CD14-positive monocyte (primary cell): ENCODE data around the gene TAP1. TPM values are rescaled to one million over a fixed set of nuclear protein-coding genes. Genes with fewer than 3 reads are reported as not detected.

Experiments
- DNase-seq, 3 donors: peaks; one replicate each; pipeline ENCODE4 v3.0.0-alpha.2; 2011 to 2022
- H2AFZ ChIP-seq: 2 replicates; pipeline ENCODE4 v1.6.0; 2012; ENCODE audit warnings: mild to moderate bottlenecking, low read depth, low read length, inconsistent platforms; ENCODE audit not compliant: insufficient read depth, poor library complexity, severe bottlenecking
- H3K27ac ChIP-seq, 2 donors: 1 replicate in 1 of 2; 2 replicates in 1 of 2; pipeline ENCODE4 v1.5.1; 2012 to 2013; ENCODE audit warnings: low read length in 2 of 2, control low read depth in 1 of 2, inconsistent platforms in 1 of 2, low read depth in 1 of 2, mild to moderate bottlenecking in 1 of 2
- H3K27me3 ChIP-seq, 2 donors: one replicate each; pipeline versions ENCODE4 v1.6.0 to v1.6.1; 2011 to 2013; ENCODE audit warnings: low read length in 2 of 2; ENCODE audit not compliant: control insufficient read depth in 2 of 2, insufficient read depth in 2 of 2
- H3K36me3 ChIP-seq, 2 donors: replicated peaks in 1 of 2; 1 replicate in 1 of 2; 2 replicates in 1 of 2; pipeline versions ENCODE4 v1.5.1 to v1.6.1; 2012 to 2013; ENCODE audit warnings: low read length in 2 of 2, control low read depth in 1 of 2, inconsistent platforms in 1 of 2, mild to moderate bottlenecking in 1 of 2; ENCODE audit not compliant: insufficient read depth in 2 of 2, control insufficient read depth in 1 of 2
- H3K4me1 ChIP-seq, 2 donors: 1 replicate in 1 of 2; 2 replicates in 1 of 2; pipeline versions ENCODE4 v1.5.1 to v1.6.1; 2012 to 2013; ENCODE audit warnings: low read length in 2 of 2, control low read depth in 1 of 2, inconsistent platforms in 1 of 2, mild to moderate bottlenecking in 1 of 2, moderate library complexity in 1 of 2; ENCODE audit not compliant: insufficient read depth in 2 of 2, control insufficient read depth in 1 of 2
- H3K4me2 ChIP-seq: replicated peaks from 2 replicates; pipeline ENCODE3; 2012; ENCODE audit warnings: low read length, moderate library complexity, mild to moderate bottlenecking; ENCODE audit not compliant: poor library complexity, severe bottlenecking; ENCODE audit errors: extremely low read depth
- H3K4me3 ChIP-seq, 3 experiments: fragments of 200-600 bp in 1 of 3; sonication (generic) in 1 of 3; replicated peaks in 1 of 3; 1 replicate in 2 of 3; 2 replicates in 1 of 3; pipeline ENCODE4 v1.5.1; 2011 to 2013; ENCODE audit warnings: low read length in 3 of 3, mild to moderate bottlenecking in 3 of 3, control low read depth in 2 of 3, low read depth in 2 of 3, inconsistent platforms in 1 of 3, moderate library complexity in 1 of 3
- H3K79me2 ChIP-seq: 2 replicates; pipeline ENCODE4 v1.6.0; 2012; ENCODE audit warnings: mild to moderate bottlenecking, control low read depth, inconsistent platforms, low read length, moderate library complexity; ENCODE audit not compliant: insufficient read depth
- H3K9ac ChIP-seq: 2 replicates; pipeline ENCODE4 v1.6.0; 2017; ENCODE audit warnings: low read length, mild to moderate bottlenecking; ENCODE audit not compliant: insufficient read depth, poor library complexity, severe bottlenecking
- H3K9me3 ChIP-seq, 2 donors: replicated peaks in 1 of 2; 1 replicate in 1 of 2; 2 replicates in 1 of 2; pipeline versions ENCODE4 v1.5.1 to v1.6.1; 2012 to 2013; ENCODE audit warnings: low read length in 2 of 2, control low read depth in 1 of 2; ENCODE audit not compliant: control insufficient read depth in 1 of 2, insufficient read depth in 1 of 2
- H4K20me1 ChIP-seq: 2 replicates; pipeline ENCODE4 v1.6.0; 2012; ENCODE audit warnings: mild to moderate bottlenecking, low read length, control low read depth, moderate library complexity; ENCODE audit not compliant: insufficient read depth
- H3K27ac Mint-ChIP-seq, 7 donors: one replicate each; pipeline ENCODE4 v1.8.0; 2020; ENCODE audit warnings: mild to moderate bottlenecking in 7 of 7, mixed read lengths in 7 of 7, moderate library complexity in 6 of 7, inconsistent platforms in 2 of 7
- H3K27me3 Mint-ChIP-seq, 3 donors: one replicate each; pipeline ENCODE4 v1.8.0; 2021 to 2022; ENCODE audit warnings: low read depth in 3 of 3, mild to moderate bottlenecking in 3 of 3, mixed read lengths in 3 of 3, moderate library complexity in 3 of 3, inconsistent platforms in 1 of 3
- H3K36me3 Mint-ChIP-seq, 2 donors: one replicate each; pipeline ENCODE4 v1.8.0; 2020; ENCODE audit warnings: mixed read lengths in 2 of 2, inconsistent platforms in 1 of 2, mild to moderate bottlenecking in 1 of 2
- H3K4me1 Mint-ChIP-seq: one replicate; pipeline ENCODE4 v1.8.0; 2020; ENCODE audit warnings: mild to moderate bottlenecking, mixed read lengths
- H3K4me3 Mint-ChIP-seq, 2 donors: one replicate each; pipeline ENCODE4 v1.8.0; 2020; ENCODE audit warnings: mild to moderate bottlenecking in 2 of 2, mixed read lengths in 2 of 2, moderate library complexity in 1 of 2
- H3K9me3 Mint-ChIP-seq, 7 donors: one replicate each; pipeline ENCODE4 v1.8.0; 2020 to 2022; ENCODE audit warnings: mixed read lengths in 7 of 7, mild to moderate bottlenecking in 6 of 7, moderate library complexity in 6 of 7, inconsistent platforms in 2 of 7
- WGBS: methylation state at CpG from one replicate; pipeline ENCODE4 v1.1.5; 2013; ENCODE audit warnings: missing lambda C conversion rate; ENCODE audit not compliant: insufficient coverage; 5-methylcytosine and 5-hydroxymethylcytosine counted together
- intact Hi-C, 2 donors: fragments of 100-400 bp; cut with micrococcal nuclease; formaldehyde crosslinking; loops; one replicate each; pipeline versions ENCODE4 v1.15.0 to v1.15.1; 2023
- polyA minus RNA-seq: library from RNA; depleted of rRNA, polyadenylated mRNA; stranded (reverse); fragments of >200 nt; gene quantifications from 2 replicates; pipeline ENCODE4 v1.2.3, GENCODE V29; 2012
- polyA plus RNA-seq, 3 donors: library from polyadenylated mRNA; depleted of rRNA in 1 of 3; unstranded in 2 of 3; stranded (reverse) in 1 of 3; fragments of 300-500 nt in 2 of 3; fragments of >200 nt in 1 of 3; fragmentation: Illumina TruSeq in 2 of 3; gene quantifications; 1 replicate in 2 of 3; 2 replicates in 1 of 3; pipeline ENCODE4 v1.2.3, GENCODE V29; 2012 to 2021
- total RNA-seq, 12 experiments: library from RNA in 1 of 12; stranded (reverse) in 1 of 12; fragments of 120-200 nt in 1 of 12; gene quantifications; one replicate each; pipeline ENCODE4 v1.2.4 and lab custom pipeline; 2013 to 2026; ENCODE audit warnings: mixed read lengths in 6 of 12, inconsistent platforms in 1 of 12
- TF ChIP-seq, protein P1 (sequence below): fragments of 200-600 bp; IDR thresholded peaks from one replicate; pipeline ENCODE4 v1.8.0; 2022; ENCODE audit warnings: antibody characterized with exemption, mild to moderate bottlenecking

The TAP1 gene, protein sequence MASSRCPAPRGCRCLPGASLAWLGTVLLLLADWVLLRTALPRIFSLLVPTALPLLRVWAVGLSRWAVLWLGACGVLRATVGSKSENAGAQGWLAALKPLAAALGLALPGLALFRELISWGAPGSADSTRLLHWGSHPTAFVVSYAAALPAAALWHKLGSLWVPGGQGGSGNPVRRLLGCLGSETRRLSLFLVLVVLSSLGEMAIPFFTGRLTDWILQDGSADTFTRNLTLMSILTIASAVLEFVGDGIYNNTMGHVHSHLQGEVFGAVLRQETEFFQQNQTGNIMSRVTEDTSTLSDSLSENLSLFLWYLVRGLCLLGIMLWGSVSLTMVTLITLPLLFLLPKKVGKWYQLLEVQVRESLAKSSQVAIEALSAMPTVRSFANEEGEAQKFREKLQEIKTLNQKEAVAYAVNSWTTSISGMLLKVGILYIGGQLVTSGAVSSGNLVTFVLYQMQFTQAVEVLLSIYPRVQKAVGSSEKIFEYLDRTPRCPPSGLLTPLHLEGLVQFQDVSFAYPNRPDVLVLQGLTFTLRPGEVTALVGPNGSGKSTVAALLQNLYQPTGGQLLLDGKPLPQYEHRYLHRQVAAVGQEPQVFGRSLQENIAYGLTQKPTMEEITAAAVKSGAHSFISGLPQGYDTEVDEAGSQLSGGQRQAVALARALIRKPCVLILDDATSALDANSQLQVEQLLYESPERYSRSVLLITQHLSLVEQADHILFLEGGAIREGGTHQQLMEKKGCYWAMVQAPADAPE
- 152 TPM for total RNA-seq (2013)
- 100 to 1,000 TPM; 119 to 221 (median 204) TPM for polyA plus RNA-seq
- polyA minus RNA-seq, result 73.3 and 133 TPM in 2 replicates
- total RNA-seq (lab: John Stamatoyannopoulos, UW), result 65.1 to 298 (median 84.5) reads per million in 11 experiments

DNA sequence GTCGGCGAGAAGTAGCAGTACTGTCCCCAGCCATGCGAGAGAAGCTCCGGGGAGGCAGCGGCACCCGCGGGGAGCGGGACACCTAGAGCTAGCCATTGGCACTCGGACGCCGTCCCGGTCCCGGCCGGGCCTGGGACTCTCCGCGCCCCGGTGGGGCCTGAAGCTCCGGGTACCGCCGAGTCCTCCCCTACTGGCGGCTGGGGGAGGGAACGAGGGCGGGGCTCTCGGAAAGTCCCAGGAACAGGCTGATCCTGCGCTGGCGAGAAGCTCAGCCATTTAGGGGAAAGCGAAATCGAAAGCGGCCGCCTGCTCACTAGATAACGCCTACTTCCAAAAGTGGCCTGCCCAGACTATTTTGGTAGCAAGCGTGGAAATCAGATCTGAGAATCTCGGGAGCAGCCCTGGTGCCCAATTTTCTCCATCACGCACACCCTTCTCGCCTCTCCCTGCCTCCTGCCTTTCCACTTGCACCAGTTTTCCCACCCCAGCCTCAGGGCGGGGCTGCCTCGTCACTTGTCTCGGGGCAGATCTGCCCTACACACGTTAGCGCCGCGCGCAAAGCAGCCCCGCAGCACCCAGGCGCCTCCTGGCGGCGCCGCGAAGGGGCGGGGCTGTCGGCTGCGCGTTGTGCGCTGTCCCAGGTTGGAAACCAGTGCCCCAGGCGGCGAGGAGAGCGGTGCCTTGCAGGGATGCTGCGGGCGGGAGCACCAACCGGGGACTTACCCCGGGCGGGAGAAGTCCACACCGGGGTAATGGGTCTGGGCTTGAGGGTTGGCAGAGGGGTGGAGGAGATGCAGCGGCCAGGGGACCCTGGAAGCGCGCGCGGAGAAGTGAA is at the start of gene TAP1, which contains the start of gene PSMB9:
TAP1 (minus strand) TSS at position 164 of the 835 bp plus-strand sequence; CDS start at position 96, 68 bp downstream.
PSMB9 (plus strand) TSS at position 652 of the 835 bp plus-strand sequence; CDS start at position 690, 38 bp downstream.
- H3K27me3 ChIP-seq, result no peaks in the 10 kb centered on the region
- intact Hi-C loops, result loop anchor here (1.0 to 2.0 kb wide), 4 partner anchors 8 to 15 kb away; partner anchors contain the start of genes PSMB8 (in 1 of the 2) and TAP2 (in 1 of the 2)
- peaks cover 0 to 5% (median 1%) of the 10 kb centered on the region in 3 donors for H3K27me3 Mint-ChIP-seq
- H3K36me3 Mint-ChIP-seq, result peaks cover 59 to 63% of the 10 kb centered on the region in 2 donors
- 1% methylated on average over 64 of the region's 68 CpGs for WGBS
- peak within 1 kb of the TSS; percentile 96 for H3K4me2 ChIP-seq
- H3K9me3 ChIP-seq, result no peaks in the 10 kb centered on the region
- peaks cover 78% of the 10 kb centered on the region for H3K79me2 ChIP-seq
- H3K4me1 ChIP-seq, result peaks cover 44 to 58% of the 10 kb centered on the region in 2 donors
- TF ChIP-seq, protein P1, sequence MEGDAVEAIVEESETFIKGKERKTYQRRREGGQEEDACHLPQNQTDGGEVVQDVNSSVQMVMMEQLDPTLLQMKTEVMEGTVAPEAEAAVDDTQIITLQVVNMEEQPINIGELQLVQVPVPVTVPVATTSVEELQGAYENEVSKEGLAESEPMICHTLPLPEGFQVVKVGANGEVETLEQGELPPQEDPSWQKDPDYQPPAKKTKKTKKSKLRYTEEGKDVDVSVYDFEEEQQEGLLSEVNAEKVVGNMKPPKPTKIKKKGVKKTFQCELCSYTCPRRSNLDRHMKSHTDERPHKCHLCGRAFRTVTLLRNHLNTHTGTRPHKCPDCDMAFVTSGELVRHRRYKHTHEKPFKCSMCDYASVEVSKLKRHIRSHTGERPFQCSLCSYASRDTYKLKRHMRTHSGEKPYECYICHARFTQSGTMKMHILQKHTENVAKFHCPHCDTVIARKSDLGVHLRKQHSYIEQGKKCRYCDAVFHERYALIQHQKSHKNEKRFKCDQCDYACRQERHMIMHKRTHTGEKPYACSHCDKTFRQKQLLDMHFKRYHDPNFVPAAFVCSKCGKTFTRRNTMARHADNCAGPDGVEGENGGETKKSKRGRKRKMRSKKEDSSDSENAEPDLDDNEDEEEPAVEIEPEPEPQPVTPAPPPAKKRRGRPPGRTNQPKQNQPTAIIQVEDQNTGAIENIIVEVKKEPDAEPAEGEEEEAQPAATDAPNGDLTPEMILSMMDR, result peak; percentile 85
- peak; percentile 94 to 95 (median 94) for DNase-seq
- peak within 1 kb of the TSS; percentile 93 to 99 for H3K27ac ChIP-seq
- H4K20me1 ChIP-seq, result peaks cover 55% of the 10 kb centered on the region
- H3K4me1 Mint-ChIP-seq, result peaks cover 65% of the 10 kb centered on the region
- peak within 1 kb of the TSS; percentile 80 for H2AFZ ChIP-seq
- peak within 1 kb of the TSS; percentile 79 to 99 (median 98) for H3K4me3 ChIP-seq
- H3K4me3 Mint-ChIP-seq, result peak within 1 kb of the TSS; percentile 99 to 100
- H3K27ac Mint-ChIP-seq, result peak within 1 kb of the TSS; percentile 97 to 100 (median 99)
- H3K36me3 ChIP-seq, result peaks cover 46 to 67% of the 10 kb centered on the region in 2 donors
- peak within 1 kb of the TSS; percentile 92 for H3K9ac ChIP-seq
- H3K9me3 Mint-ChIP-seq, result peaks cover 0 to 5% (median 2%) of the 10 kb centered on the region in 7 donors
